ENCODE data around the gene CDH15. TPM values are rescaled to one million over a fixed set of nuclear protein-coding genes. Genes with fewer than 3 reads are reported as not detected.

The CDH15 gene
- polyA plus RNA-seq, 2 of the 4 experiments (the other 2 are of a cell fraction) = 0.05 to 0.08 TPM

GRCh38 chr16:89244754-89245153 is 73.2 kb downstream of the CDH15 start:
- H3K27ac ChIP-seq = no peak overlapping the region
- FAIRE-seq (no peak), DNase-seq (ENCODE audit: low read depth in 1 of 2, low spot score in 1 of 2) (no peak), ATAC-seq (no peak)
- POLR2A ChIA-PET = no interaction called here
- CTCF ChIA-PET = interaction anchor here (0.6 to 1.4 kb wide), 2 partner anchors 19 kb away, joined by 3 read pairs; no protein-coding TSS in a partner anchor
- WGBS (ENCODE audit: missing lambda C conversion rate) = 63% methylated on average over 12 of the region's 12 CpGs
- H3K9me3 ChIP-seq = peaks cover 5% of the 10 kb centered on the region
- TF ChIP-seq CTCF (IDR thresholded peaks at IDR 0.05) (no peak), BCL3 (IDR thresholded peaks at IDR 0.05) (no peak), CHD4 (IDR thresholded peaks at IDR 0.05; ENCODE audit: borderline replicate concordance) (no peak), ZFP36 (IDR thresholded peaks at IDR 0.05; ENCODE audit: borderline replicate concordance, partially characterized antibody) (no peak), SMC3 (IDR thresholded peaks at IDR 0.05) (no peak)
- no peaks in the 10 kb centered on the region for H3K4me1 ChIP-seq
- no peak overlapping the region for H3K4me2 ChIP-seq
- H3K4me3 ChIP-seq = no peak overlapping the region

Other genes starting within 250 kb of the CDH15 start
- gene CBFA2T3, start 194.5 kb upstream of the CDH15 start, polyA plus RNA-seq (2011; rRNA removed) = not detected in 2 replicates
- 0.05 to 0.34 TPM (median 0.08 TPM) in 3 replicates for gene CBFA2T3, start 194.5 kb upstream of the CDH15 start, polyA plus RNA-seq (2017; fragmentation: RNase III; extraction: RNeasy Plus Mini Kit Qiagen cat#74134 plus additional on column Dnase treatment)
- 9.8 and 11.5 TPM in 2 replicates for gene ACSF3, start 77.9 kb upstream of the CDH15 start, polyA plus RNA-seq (2011; rRNA removed)
- gene ACSF3, start 77.9 kb upstream of the CDH15 start, polyA plus RNA-seq (2017; fragmentation: RNase III; extraction: RNeasy Plus Mini Kit Qiagen cat#74134 plus additional on column Dnase treatment) = 13.1 to 13.2 TPM (median 13.2 TPM) in 3 replicates
- gene SLC22A31, start 28.8 kb downstream of the CDH15 start, polyA plus RNA-seq (2011; rRNA removed) = 0.36 and 0.42 TPM in 2 replicates
- 0.77 to 1.1 TPM (median 0.98 TPM) in 3 replicates for gene SLC22A31, start 28.8 kb downstream of the CDH15 start, polyA plus RNA-seq (2017; fragmentation: RNase III; extraction: RNeasy Plus Mini Kit Qiagen cat#74134 plus additional on column Dnase treatment)
- 9.5 and 10.5 TPM in 2 replicates for gene ZNF778, start 46.0 kb downstream of the CDH15 start, polyA plus RNA-seq (2011; rRNA removed)
- gene ZNF778, start 46.0 kb downstream of the CDH15 start, polyA plus RNA-seq (2017; fragmentation: RNase III; extraction: RNeasy Plus Mini Kit Qiagen cat#74134 plus additional on column Dnase treatment) = 5.8 to 7.0 TPM (median 7.0 TPM) in 3 replicates

Measured in A549 (cell line).